ENCODE data around the gene RTF2.

GRCh38 chr20:56467968-56468315 is 485 bp upstream of the RTF2 start:
- TF ChIP-seq CTCF (IDR thresholded peaks at IDR 0.05) (no peak), POLR2A (IDR thresholded peaks at IDR 0.05) (no peak)

Data from heart left ventricle (tissue), 13 donors.